Middle frontal gyrus (tissue), 1 donor: Measurements from ENCODE around the gene TANC1.

Experiments
- DNase-seq: peaks from one replicate; pipeline ENCODE4 v3.0.0-alpha.2; 2015; ENCODE audit warnings: low spot score; ENCODE audit errors: extremely low spot score

Gene TANC1

GRCh38 chr2:159256159-159256558 lies 287.7 kb downstream of the TANC1 start:
- no peak for DNase-seq

DNA sequence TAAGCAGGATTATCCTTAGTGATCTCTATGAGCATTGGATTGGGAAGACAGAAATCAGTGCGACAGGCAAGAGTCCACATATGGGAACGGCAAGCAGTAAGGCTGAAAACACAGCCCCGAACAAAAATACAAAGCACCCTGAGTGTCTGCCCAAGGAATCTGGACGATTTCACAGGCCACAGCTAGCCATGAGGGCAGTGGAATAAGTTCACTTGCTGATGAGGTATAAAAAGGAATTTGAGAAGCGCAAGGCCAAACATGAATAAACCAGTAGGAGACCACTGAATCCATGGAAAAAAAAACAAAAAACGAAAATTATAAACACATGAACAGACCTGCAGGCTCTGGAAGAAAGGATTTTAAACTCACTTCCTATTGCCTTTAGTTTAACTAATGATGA lies 293.8 kb downstream of the TANC1 start:
- DNase-seq: no peak

DNA sequence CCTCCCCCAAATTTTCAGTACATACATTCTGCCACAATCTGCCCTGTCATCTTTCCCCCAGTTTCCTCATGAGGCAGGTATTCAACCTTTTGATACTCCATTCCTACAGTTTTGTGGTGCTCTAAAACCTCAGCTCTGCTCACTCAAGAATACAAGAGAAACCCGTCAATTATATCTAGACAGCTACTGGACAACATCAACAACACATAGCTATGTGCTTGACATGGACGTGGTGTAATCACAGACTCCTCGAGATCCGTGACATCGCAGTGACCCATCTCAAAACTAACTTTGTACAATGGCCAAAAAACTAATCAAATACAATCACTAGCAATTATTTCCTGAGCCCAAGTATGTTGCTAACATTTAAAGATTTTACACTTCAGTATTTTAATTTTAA lies 294.5 kb downstream of the TANC1 start:
- DNase-seq: no peak

GRCh38 chr2:159265171-159265576 lies 296.7 kb downstream of the TANC1 start:
- no peak for DNase-seq

- no peak for DNase-seq
Measured at GRCh38 chr2:159266554-159266953, 298.1 kb downstream of the TANC1 start.

DNA sequence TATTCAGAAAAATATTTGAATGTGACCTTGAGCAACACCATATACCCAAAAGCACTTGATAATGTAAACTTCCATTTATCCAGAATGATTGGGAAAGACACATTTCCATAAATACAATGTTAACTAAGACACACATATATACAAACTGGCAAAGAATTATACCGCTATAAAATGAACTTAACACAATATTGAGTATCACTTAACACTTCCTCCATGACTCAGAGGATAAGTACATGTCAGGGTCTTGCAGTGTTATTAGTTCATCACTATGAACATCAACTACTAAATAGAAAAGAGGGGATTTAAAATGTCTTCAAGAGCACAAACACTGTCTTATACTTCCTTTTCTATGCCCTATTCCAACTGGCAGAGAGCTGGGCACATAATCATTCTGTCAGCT lies 299.5 kb downstream of the TANC1 start:
- DNase-seq: no peak

DNA sequence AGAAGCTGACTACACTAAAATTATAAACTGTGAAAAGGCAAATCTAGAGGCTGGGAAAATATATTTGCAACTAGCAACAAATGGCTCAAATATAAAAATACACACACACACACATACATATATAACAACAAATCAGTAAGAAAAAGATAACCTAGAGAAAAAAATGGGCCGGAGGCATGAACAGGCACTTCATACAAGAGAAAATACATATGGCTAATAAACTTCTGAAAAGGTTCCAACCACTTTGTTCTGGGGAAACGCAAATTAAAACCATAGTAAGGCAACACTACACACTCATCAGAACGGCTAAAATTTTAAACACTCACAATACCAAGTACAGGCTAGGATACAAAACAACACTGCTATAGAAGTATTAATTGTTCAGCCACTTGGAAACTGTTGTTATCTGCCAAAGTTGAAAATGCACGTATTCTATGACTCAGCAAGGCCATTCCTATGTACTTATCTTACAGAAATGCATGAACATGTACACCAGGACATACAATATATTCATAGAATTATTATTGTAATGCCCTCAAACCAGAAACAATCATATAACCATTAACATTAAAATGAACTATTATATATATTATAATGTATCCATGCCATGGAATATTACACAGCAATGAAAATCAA lies 302.4 kb downstream of the TANC1 start:
- no peak for DNase-seq

DNA sequence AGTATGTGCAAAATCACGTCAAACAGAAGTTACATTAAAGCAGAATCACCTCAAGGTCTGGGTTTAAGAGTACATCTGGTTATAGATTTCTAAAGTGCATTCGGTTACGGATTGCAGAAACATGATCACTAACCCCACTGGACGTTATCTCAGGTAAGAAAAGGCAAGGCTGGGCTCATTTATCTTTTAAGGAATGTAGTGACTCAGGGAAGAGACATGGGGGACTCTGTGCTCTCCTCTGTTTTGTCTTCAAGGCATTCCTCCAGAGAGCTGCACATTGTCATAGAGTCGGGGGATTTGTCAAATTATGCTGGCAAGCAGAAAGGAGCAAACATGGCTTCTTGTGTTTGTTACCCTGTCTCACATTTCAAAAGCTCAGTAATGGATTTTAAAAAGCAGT lies 303.7 kb downstream of the TANC1 start:
- no peak for DNase-seq

GRCh38 chr2:159275111-159275510 lies 306.7 kb downstream of the TANC1 start:
- DNase-seq: no peak

DNA sequence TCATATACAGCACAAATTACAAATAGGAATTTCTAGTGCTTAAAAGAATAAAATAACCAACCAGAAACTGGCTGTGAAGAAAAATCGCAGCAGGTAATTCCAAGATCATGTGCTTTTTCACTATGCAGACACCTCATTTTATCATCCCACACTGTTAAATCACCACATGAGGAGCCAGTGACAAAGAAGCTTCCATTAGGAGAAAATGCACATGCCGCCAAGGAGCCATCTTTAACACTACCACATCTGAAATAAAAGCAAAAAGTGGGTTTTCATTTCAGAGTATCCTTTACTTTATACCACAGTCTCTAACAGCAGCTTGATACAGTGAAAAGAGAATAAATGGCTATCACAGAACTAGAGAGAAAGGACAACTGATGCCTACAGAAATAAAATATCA lies 311.3 kb downstream of the TANC1 start:
- no peak for DNase-seq

GRCh38 chr2:159281002-159281401 lies 312.6 kb downstream of the TANC1 start:
- no peak for DNase-seq
